Esophagus squamous epithelium (tissue), 4 donors: ENCODE measurements around the gene BICC1.

ENCODE experiments used
- CTCF ChIP-seq, 6 experiments: fragments of 450-650 bp in 4 of 6; fragments of 200-600 bp in 2 of 6; sonication (generic) in 2 of 6; IDR thresholded peaks; one replicate each; pipeline ENCODE4 v1.5.1; 2016 to 2019; ENCODE audit warnings: antibody characterized with exemption in 6 of 6, mild to moderate bottlenecking in 4 of 6, moderate library complexity in 4 of 6
- POLR2A ChIP-seq, 4 donors: fragments of 450-650 bp; IDR thresholded peaks; one replicate each; pipeline ENCODE4 v1.6.1; 2017; ENCODE audit warnings: antibody characterized with exemption in 4 of 4, mild to moderate bottlenecking in 4 of 4, moderate library complexity in 3 of 4

DNA sequence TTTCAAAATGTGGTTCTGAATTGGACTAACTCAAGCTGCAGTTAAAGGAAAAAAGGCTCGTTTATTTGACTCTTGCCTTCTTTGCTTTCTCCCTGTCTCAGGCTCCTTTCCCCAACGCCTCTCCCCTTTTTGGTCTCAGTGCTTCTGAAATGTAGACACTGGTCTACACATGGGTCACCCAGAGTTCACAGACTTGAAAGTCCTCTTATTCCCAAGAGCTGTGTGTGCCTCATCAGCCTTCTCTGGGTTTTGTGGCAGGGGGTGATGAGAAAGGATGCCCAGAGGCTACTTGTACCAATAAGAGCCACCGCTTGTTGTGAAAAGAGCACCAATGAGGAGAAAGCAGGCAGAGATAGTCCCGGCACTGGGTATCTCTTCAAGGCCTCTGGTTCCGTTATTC, 125.7 kb downstream of the BICC1 start:
- TF ChIP-seq CTCF (IDR thresholded peaks at IDR 0.05) (no peak), POLR2A (IDR thresholded peaks at IDR 0.05) (no peak)
